HG02610 (cell line): Measurements from ENCODE around the gene ZBBX.
A peak's percentile ranks its signal among the peaks of the same experiment; 100 is the strongest.
"Not testable (repeated sequence)": the region's sequence is repeated elsewhere in the genome, so short reads cannot be mapped to it uniquely, and the experiment has no call there.

Experiments used
- ATAC-seq: cut with Tn5 transposase; IDR thresholded peaks from one replicate; pipeline ENCODE4 v1.9.1; 2021; ENCODE audit warnings: mild to moderate bottlenecking, moderate library complexity; ENCODE audit not compliant: unreplicated experiment

The ZBBX gene

GRCh38 chr3:167380004-167380689, at the start of gene ZBBX:
TSS of gene ZBBX (minus strand) at chr3:167380297. CDS start at chr3:167372901, 7,396 bp downstream.
- peak; percentile 100 for ATAC-seq

GRCh38 chr3:167426962-167427361, 46.9 kb upstream of the ZBBX start:
- not testable (repeated sequence) for ATAC-seq

GRCh38 chr3:167422396-167422795, 42.3 kb upstream of the ZBBX start:
- ATAC-seq, result not testable (repeated sequence)

- no peak for ATAC-seq
These were observed 29.5 kb upstream of the ZBBX start for GRCh38 chr3:167409611-167410010.

GRCh38 chr3:167406876-167407492, 26.9 kb upstream of the ZBBX start:
- no peak for ATAC-seq

- ATAC-seq, result no peak
These were observed 17.7 kb upstream of the ZBBX start for GRCh38 chr3:167397826-167398225.

- ATAC-seq, result no peak
These were observed 16.0 kb upstream of the ZBBX start for GRCh38 chr3:167396075-167396474.

- ATAC-seq, result no peak
These were observed 13.9 kb upstream of the ZBBX start for GRCh38 chr3:167394003-167394402.

GRCh38 chr3:167382155-167382554, 2.1 kb upstream of the ZBBX start:
- ATAC-seq, result no peak

GRCh38 chr3:167375478-167375877, 4.6 kb downstream of the ZBBX start:
- ATAC-seq, result no peak

- no peak for ATAC-seq
These were observed 8.0 kb downstream of the ZBBX start for GRCh38 chr3:167372138-167372537.

GRCh38 chr3:167361948-167362347, 18.1 kb downstream of the ZBBX start:
- ATAC-seq, result no peak

GRCh38 chr3:167361306-167361705, 18.8 kb downstream of the ZBBX start:
- ATAC-seq, result no peak

GRCh38 chr3:167355446-167355845, 24.7 kb downstream of the ZBBX start:
- ATAC-seq, result no peak

- ATAC-seq, result no peak
These were observed 25.3 kb downstream of the ZBBX start for GRCh38 chr3:167354751-167355150.

- peak; percentile 49 for ATAC-seq
These were observed 29.7 kb downstream of the ZBBX start for GRCh38 chr3:167350245-167350862.

GRCh38 chr3:167346171-167346570, 33.9 kb downstream of the ZBBX start:
- no peak for ATAC-seq

GRCh38 chr3:167330993-167331785, 48.9 kb downstream of the ZBBX start:
- no peak for ATAC-seq

- ATAC-seq, result no peak
These were observed 56.5 kb downstream of the ZBBX start for GRCh38 chr3:167323572-167323971.

- ATAC-seq, result no peak
These were observed 61.0 kb downstream of the ZBBX start for GRCh38 chr3:167318996-167319615.

GRCh38 chr3:167318306-167318705, 61.8 kb downstream of the ZBBX start:
- no peak for ATAC-seq
